Measurements from ENCODE around the gene PTPRQ. TPM values are rescaled to one million over a fixed set of nuclear protein-coding genes. Genes with fewer than 3 reads are reported as not detected.

PTPRQ gene
- total RNA-seq, 1 donor from 2014 or later = 0.25 TPM

- H3K27me3 ChIP-seq = no peaks in the 10 kb centered on the region
- H3K4me1 ChIP-seq = no peaks in the 10 kb centered on the region
- no peaks in the 10 kb centered on the region for H3K9me3 ChIP-seq
- no peak overlapping the region for H3K27ac ChIP-seq
- DNase-seq (ENCODE audit: extremely low spot score in 2 of 2) = no peak
- intact Hi-C loops (cut with DNase I) = no loop called here
- H3K36me3 ChIP-seq = no peaks in the 10 kb centered on the region
- TF ChIP-seq POLR2AphosphoS5 (IDR thresholded peaks at IDR 0.05; ENCODE audit: insufficient read depth in 1 of 2, low read depth in 1 of 2) (no peak), POLR2A (IDR thresholded peaks at IDR 0.05) (no peak)
- TF ChIP-seq, protein P1, sequence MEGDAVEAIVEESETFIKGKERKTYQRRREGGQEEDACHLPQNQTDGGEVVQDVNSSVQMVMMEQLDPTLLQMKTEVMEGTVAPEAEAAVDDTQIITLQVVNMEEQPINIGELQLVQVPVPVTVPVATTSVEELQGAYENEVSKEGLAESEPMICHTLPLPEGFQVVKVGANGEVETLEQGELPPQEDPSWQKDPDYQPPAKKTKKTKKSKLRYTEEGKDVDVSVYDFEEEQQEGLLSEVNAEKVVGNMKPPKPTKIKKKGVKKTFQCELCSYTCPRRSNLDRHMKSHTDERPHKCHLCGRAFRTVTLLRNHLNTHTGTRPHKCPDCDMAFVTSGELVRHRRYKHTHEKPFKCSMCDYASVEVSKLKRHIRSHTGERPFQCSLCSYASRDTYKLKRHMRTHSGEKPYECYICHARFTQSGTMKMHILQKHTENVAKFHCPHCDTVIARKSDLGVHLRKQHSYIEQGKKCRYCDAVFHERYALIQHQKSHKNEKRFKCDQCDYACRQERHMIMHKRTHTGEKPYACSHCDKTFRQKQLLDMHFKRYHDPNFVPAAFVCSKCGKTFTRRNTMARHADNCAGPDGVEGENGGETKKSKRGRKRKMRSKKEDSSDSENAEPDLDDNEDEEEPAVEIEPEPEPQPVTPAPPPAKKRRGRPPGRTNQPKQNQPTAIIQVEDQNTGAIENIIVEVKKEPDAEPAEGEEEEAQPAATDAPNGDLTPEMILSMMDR (IDR thresholded peaks at IDR 0.05) = no peak
- H3K4me3 ChIP-seq = no peak overlapping the region
Measured at GRCh38 chr12:80406253-80406652, 37.8 kb upstream of the PTPRQ start.

DNA sequence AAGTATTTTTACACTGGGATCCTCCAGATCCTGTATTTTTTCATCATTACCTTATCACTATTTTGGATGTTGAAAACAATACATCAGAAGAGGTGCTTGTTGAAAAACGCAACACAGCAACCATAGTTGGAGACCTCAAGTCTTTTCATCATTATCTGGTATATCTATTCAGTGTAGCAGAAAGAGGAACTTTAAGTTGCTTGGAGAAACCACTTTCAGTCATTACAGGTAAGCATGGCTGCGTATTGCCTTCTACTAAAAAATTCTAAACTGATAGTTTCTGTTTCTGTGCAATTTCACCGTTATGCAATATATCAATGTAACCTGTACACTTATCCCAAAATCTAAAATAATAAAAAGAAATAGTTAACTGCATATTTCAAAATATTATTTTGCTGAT, 32.2 kb upstream of the PTPRQ start:
- TF ChIP-seq POLR2A (IDR thresholded peaks at IDR 0.05) (no peak), POLR2AphosphoS5 (IDR thresholded peaks at IDR 0.05; ENCODE audit: insufficient read depth in 1 of 2, low read depth in 1 of 2) (no peak)
- TF ChIP-seq, protein P1 (IDR thresholded peaks at IDR 0.05) = no peak
- H3K4me1 ChIP-seq = no peaks in the 10 kb centered on the region
- H3K36me3 ChIP-seq = no peaks in the 10 kb centered on the region
- DNase-seq (ENCODE audit: extremely low spot score in 2 of 2) = no peak
- no peaks in the 10 kb centered on the region for H3K9me3 ChIP-seq
- no peak overlapping the region for H3K4me3 ChIP-seq
- intact Hi-C loops (cut with DNase I) = no loop called here
- no peaks in the 10 kb centered on the region for H3K27me3 ChIP-seq
- H3K27ac ChIP-seq = no peak overlapping the region

DNA sequence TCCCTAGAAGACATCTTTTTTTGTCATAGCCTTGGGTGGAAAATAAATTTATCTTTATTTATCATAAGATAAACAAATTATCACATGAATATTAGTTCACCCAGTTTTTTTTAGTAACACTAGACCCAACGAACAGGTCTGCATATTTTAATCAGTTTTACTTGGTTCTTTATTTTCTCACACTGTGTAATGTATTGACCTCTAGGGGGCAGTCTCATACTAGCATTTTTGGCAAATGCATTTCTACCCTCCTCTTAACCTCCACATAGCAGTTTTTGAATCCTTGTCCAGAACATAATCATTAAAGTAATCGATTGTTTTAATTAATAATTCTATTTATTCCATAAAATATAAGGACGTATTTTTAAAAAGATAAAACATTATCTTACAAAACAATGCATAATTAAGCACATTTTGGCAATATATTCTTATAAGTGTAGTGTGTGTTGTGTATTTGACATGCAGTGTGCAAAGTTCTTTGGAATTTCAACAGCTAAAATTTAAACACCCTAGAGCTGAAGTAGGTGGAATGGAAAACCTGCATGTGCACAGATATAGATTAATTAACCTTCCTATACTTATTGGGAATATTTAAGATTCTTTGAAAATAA, 31.6 kb upstream of the PTPRQ start:
- no peaks in the 10 kb centered on the region for H3K27me3 ChIP-seq
- TF ChIP-seq POLR2AphosphoS5 (IDR thresholded peaks at IDR 0.05; ENCODE audit: insufficient read depth in 1 of 2, low read depth in 1 of 2) (no peak), POLR2A (IDR thresholded peaks at IDR 0.05) (no peak)
- TF ChIP-seq, protein P1 (IDR thresholded peaks at IDR 0.05) = peak; percentile 28 to 70 (median 50)
- intact Hi-C loops (cut with DNase I) = no loop called here

DNA sequence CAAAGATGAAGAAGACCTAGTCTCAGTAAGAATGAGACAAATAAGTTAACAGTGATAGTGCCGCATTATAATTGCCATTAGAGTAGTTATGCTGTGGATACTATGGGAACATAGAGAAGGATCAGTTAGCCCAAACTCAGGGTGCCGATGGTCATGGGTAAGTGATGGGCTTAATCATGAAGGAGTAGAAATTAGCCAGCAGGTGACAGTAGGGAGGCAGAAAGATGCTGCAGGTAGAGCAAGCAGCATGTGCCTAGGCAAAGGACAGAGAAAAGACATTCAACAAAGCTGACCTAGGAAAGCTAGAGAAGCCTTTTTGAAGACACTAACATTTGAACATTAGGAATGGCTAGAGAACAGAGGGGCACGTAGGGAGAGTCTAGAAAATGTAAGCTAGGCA, 30.6 kb upstream of the PTPRQ start:
- H3K4me1 ChIP-seq = no peaks in the 10 kb centered on the region
- no peaks in the 10 kb centered on the region for H3K27me3 ChIP-seq
- intact Hi-C loops (cut with DNase I) = no loop called here
- TF ChIP-seq POLR2AphosphoS5 (IDR thresholded peaks at IDR 0.05; ENCODE audit: insufficient read depth in 1 of 2, low read depth in 1 of 2) = no peak
- TF ChIP-seq, protein P1 (IDR thresholded peaks at IDR 0.05) = no peak
- no peak for TF ChIP-seq POLR2A (IDR thresholded peaks at IDR 0.05)
- H3K27ac ChIP-seq = no peak overlapping the region
- H3K9me3 ChIP-seq = no peaks in the 10 kb centered on the region
- no peak overlapping the region for H3K4me3 ChIP-seq
- DNase-seq (ENCODE audit: extremely low spot score in 2 of 2) = no peak
- no peaks in the 10 kb centered on the region for H3K36me3 ChIP-seq

More for the DNA sequence above, 31.6 kb upstream of the PTPRQ start:
- H3K4me1 ChIP-seq = no peaks in the 10 kb centered on the region
- H3K36me3 ChIP-seq = no peaks in the 10 kb centered on the region
- no peak overlapping the region for H3K4me3 ChIP-seq
- H3K27ac ChIP-seq = no peak overlapping the region
- H3K9me3 ChIP-seq = no peaks in the 10 kb centered on the region
- DNase-seq (ENCODE audit: extremely low spot score in 2 of 2) = no peak

DNA sequence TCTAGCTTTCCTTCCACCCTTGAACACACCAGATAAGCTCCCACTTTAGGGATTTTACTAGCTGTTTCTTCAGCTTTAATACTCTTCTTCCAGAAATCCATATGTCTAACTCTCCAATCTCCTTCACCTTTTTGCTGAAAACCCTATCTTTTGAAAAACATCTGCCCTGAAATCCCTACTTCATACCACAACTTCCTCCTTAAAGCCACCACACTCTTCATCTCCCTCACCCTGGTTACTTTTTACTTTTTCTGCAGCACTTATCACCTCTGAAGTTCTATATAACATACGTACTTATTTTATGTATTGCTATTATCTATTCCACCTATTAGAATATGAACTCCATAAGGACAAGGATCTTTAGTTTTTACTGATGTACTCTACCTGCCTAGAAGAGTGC, 28.6 kb upstream of the PTPRQ start:
- Histone ChIP-seq H3K9me3 (no peaks in the 10 kb centered on the region), H3K4me3 (no peak overlapping the region), H3K27ac (no peak overlapping the region), H3K4me1 (no peaks in the 10 kb centered on the region), H3K27me3 (no peaks in the 10 kb centered on the region), H3K36me3 (no peaks in the 10 kb centered on the region)
- intact Hi-C loops (cut with DNase I) = no loop called here
- no peak for DNase-seq (ENCODE audit: extremely low spot score in 2 of 2)
- TF ChIP-seq, protein P1 (IDR thresholded peaks at IDR 0.05) = no peak
- TF ChIP-seq POLR2A (IDR thresholded peaks at IDR 0.05) = no peak
- TF ChIP-seq POLR2AphosphoS5 (IDR thresholded peaks at IDR 0.05; ENCODE audit: insufficient read depth in 1 of 2, low read depth in 1 of 2) = no peak

Data from vagina (tissue), 2 donors.